H9 (cell line): ENCODE data around the gene GCNA. TPM values are rescaled to one million over a fixed set of nuclear protein-coding genes. Genes with fewer than 3 reads are reported as not detected.

ENCODE experiments used
- DNase-seq: peaks from one replicate; pipeline ENCODE4 v3.0.0-alpha.2; 2017
- H2AFZ ChIP-seq: one replicate; pipeline ENCODE4 v1.6.1; 2013; ENCODE audit warnings: mild to moderate bottlenecking, low read length, control low read depth, moderate library complexity
- H2AK5ac ChIP-seq: 2 replicates; pipeline ENCODE4 v1.6.1; 2013; ENCODE audit warnings: low read length, control low read depth, mixed read lengths; ENCODE audit not compliant: insufficient read length
- H2BK120ac ChIP-seq: one replicate; pipeline ENCODE4 v1.6.1; 2013; ENCODE audit warnings: low read depth, mild to moderate bottlenecking, low read length, control low read depth, inconsistent platforms; ENCODE audit not compliant: poor library complexity, severe bottlenecking
- H2BK12ac ChIP-seq: 2 replicates; pipeline ENCODE4 v1.6.1; 2013; ENCODE audit warnings: low read length, control low read depth, mixed read lengths, low read depth; ENCODE audit not compliant: insufficient read length
- H2BK15ac ChIP-seq: 2 replicates; pipeline ENCODE4 v1.6.1; 2013; ENCODE audit warnings: low read depth, low read length, control low read depth
- H2BK20ac ChIP-seq: one replicate; pipeline ENCODE4 v1.6.1; 2013; ENCODE audit warnings: low read depth, mild to moderate bottlenecking, low read length, control low read depth, inconsistent platforms; ENCODE audit not compliant: poor library complexity, severe bottlenecking
- H2BK5ac ChIP-seq: 2 replicates; pipeline ENCODE4 v1.6.1; 2013; ENCODE audit warnings: low read length, control low read depth, mixed read lengths; ENCODE audit not compliant: insufficient read length
- H3K14ac ChIP-seq: 2 replicates; pipeline ENCODE4 v1.6.1; 2013; ENCODE audit warnings: low read length, control low read depth; ENCODE audit not compliant: insufficient read depth
- H3K18ac ChIP-seq: 2 replicates; pipeline ENCODE4 v1.6.1; 2013; ENCODE audit warnings: low read depth, mild to moderate bottlenecking, mixed read lengths, low read length, control low read depth; ENCODE audit not compliant: insufficient read length
- H3K23ac ChIP-seq: 2 replicates; pipeline ENCODE4 v1.6.1; 2013; ENCODE audit warnings: low read length, control low read depth, mixed read lengths, low read depth; ENCODE audit not compliant: insufficient read length
- H3K23me2 ChIP-seq: 2 replicates; pipeline ENCODE4 v1.6.1; 2013; ENCODE audit warnings: low read depth, mild to moderate bottlenecking, mixed read lengths, low read length, control low read depth; ENCODE audit not compliant: insufficient read length, poor library complexity, severe bottlenecking
- H3K27ac ChIP-seq: 2 replicates; pipeline ENCODE4 v1.5.1; 2013; ENCODE audit warnings: low read length, control low read depth, mixed read lengths, low read depth; ENCODE audit not compliant: insufficient read length
- H3K27me3 ChIP-seq: 2 replicates; pipeline ENCODE4 v1.6.1; 2013; ENCODE audit warnings: low read length, control low read depth, inconsistent platforms; ENCODE audit not compliant: insufficient read depth
- H3K4ac ChIP-seq: 2 replicates; pipeline ENCODE4 v1.6.1; 2013; ENCODE audit warnings: low read depth, mild to moderate bottlenecking, control low read depth, inconsistent platforms, low read length, moderate library complexity
- H3K4me1 ChIP-seq: 2 replicates; pipeline ENCODE4 v1.6.1; 2013; ENCODE audit warnings: low read length, control low read depth, inconsistent platforms; ENCODE audit not compliant: insufficient read depth
- H3K4me2 ChIP-seq: 2 replicates; pipeline ENCODE4 v1.6.1; 2013; ENCODE audit warnings: low read length, control low read depth, mixed read lengths; ENCODE audit not compliant: insufficient read length, insufficient read depth
- H3K56ac ChIP-seq: 2 replicates; pipeline ENCODE4 v1.6.1; 2013; ENCODE audit warnings: low read depth, mild to moderate bottlenecking, mixed read lengths, low read length, control low read depth; ENCODE audit not compliant: insufficient read length
- H3K79me1 ChIP-seq: 2 replicates; pipeline ENCODE4 v1.6.1; 2013; ENCODE audit warnings: low read depth, mild to moderate bottlenecking, moderate library complexity, low read length, control low read depth, inconsistent platforms; ENCODE audit not compliant: insufficient read depth, poor library complexity, severe bottlenecking
- H3K79me2 ChIP-seq: 2 replicates; pipeline ENCODE4 v1.6.1; 2013; ENCODE audit warnings: low read length, control low read depth, inconsistent platforms; ENCODE audit not compliant: insufficient read depth
- H3K9ac ChIP-seq: 2 replicates; pipeline ENCODE4 v1.6.1; 2013; ENCODE audit warnings: low read length, control low read depth, mixed read lengths; ENCODE audit not compliant: insufficient read length; ENCODE audit errors: extremely low read depth
- H3K9me3 ChIP-seq: one replicate; pipeline ENCODE4 v1.6.1; 2013; ENCODE audit warnings: low read depth, low read length, inconsistent platforms; ENCODE audit not compliant: control insufficient read depth
- H3T11ph ChIP-seq: one replicate; pipeline ENCODE4 v1.6.1; 2013; ENCODE audit warnings: mild to moderate bottlenecking, low read length, control low read depth, inconsistent platforms
- H4K20me1 ChIP-seq: one replicate; pipeline ENCODE4 v1.6.1; 2013; ENCODE audit not compliant: control insufficient read depth, insufficient read length, insufficient read depth
- H4K5ac ChIP-seq: 2 replicates; pipeline ENCODE4 v1.6.1; 2013; ENCODE audit warnings: low read depth, mild to moderate bottlenecking, mixed read lengths, low read length, control low read depth; ENCODE audit not compliant: insufficient read length
- H4K8ac ChIP-seq: replicated peaks from 2 replicates; pipeline ENCODE4 v1.6.1; 2013; ENCODE audit warnings: low read length, control low read depth, mixed read lengths, low read depth; ENCODE audit not compliant: insufficient read length
- H4K91ac ChIP-seq: 2 replicates; pipeline ENCODE4 v1.6.1; 2013; ENCODE audit warnings: low read depth, mild to moderate bottlenecking, moderate library complexity, mixed read lengths, low read length, control low read depth; ENCODE audit not compliant: insufficient read length
- H3K27ac Mint-ChIP-seq, 3 experiments: 2 replicates in 2 of 3; 3 replicates in 1 of 3; pipeline ENCODE4 v1.8.0; 2020 to 2021; ENCODE audit warnings: mixed read lengths in 3 of 3, mild to moderate bottlenecking in 1 of 3, moderate library complexity in 1 of 3
- H3K27me3 Mint-ChIP-seq: 2 replicates; pipeline ENCODE4 v1.8.0; 2021; ENCODE audit warnings: low read depth, mild to moderate bottlenecking, moderate library complexity, mixed read lengths
- H3K36me3 Mint-ChIP-seq, 3 experiments: 2 replicates in 2 of 3; 3 replicates in 1 of 3; pipeline ENCODE4 v1.8.0; 2020 to 2021; ENCODE audit warnings: low read depth in 3 of 3, mixed read lengths in 3 of 3; ENCODE audit not compliant: insufficient read depth in 1 of 3
- H3K4me1 Mint-ChIP-seq, 2 experiments: 2 replicates each; pipeline ENCODE4 v1.8.0; 2020; ENCODE audit warnings: mixed read lengths in 2 of 2
- H3K4me3 Mint-ChIP-seq, 2 experiments: 2 replicates in 1 of 2; 3 replicates in 1 of 2; pipeline ENCODE4 v1.8.0; 2020 to 2021; ENCODE audit warnings: mild to moderate bottlenecking in 2 of 2, mixed read lengths in 2 of 2, moderate library complexity in 1 of 2
- H3K9me3 Mint-ChIP-seq, 2 experiments: 2 replicates in 1 of 2; 3 replicates in 1 of 2; pipeline ENCODE4 v1.8.0; 2020; ENCODE audit warnings: mild to moderate bottlenecking in 2 of 2, mixed read lengths in 2 of 2, moderate library complexity in 1 of 2
- WGBS: extraction: QIAGEN DNeasy Blood & Tissue Kit; methylation state at CpG from one replicate; pipeline ENCODE4 v1.1.7; 2013; ENCODE audit warnings: missing lambda C conversion rate, low lambda C conversion rate, mixed read lengths; ENCODE audit not compliant: insufficient read length; ENCODE audit errors: extremely low coverage; 5-methylcytosine and 5-hydroxymethylcytosine counted together
- total RNA-seq: library from RNA; stranded (reverse); gene quantifications from 2 replicates; pipeline ENCODE4 v1.2.1, GENCODE V29; 2021
- TF ChIP-seq, protein P1 (sequence below): fragments of 200-600 bp; sonication (generic); conservative IDR thresholded peaks from 3 replicates; pipeline ENCODE4 v1.8.0; 2021; ENCODE audit warnings: antibody characterized with exemption, mild to moderate bottlenecking

GCNA gene
- total RNA-seq, 1 experiment from 2014 or later: 0.96 TPM

DNA sequence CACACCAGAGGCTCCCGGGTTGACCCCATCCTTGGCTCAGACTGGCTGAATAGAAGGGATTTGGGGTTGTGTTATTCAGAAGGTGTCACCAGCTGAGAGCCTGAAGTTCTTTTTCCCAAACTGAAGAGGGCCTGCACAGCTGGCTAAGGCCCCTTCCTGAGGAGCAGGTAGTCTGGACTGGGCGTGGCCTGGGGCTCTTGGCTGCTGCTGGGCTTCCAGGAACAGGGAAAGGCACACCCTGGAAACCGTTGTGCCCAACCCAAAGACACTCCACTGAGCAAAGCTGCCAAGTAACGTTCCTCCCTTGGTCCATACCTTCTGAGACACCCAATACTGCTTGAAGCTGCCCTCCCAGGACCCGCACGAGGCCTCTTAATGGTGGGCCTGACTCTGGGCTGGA is 48.3 kb downstream of the GCNA start:
- no peak overlapping the region for H3T11ph ChIP-seq
- H3K4me1 ChIP-seq: no peaks in the 10 kb centered on the region
- no peak overlapping the region for H2BK5ac ChIP-seq
- H3K4me2 ChIP-seq: no peak overlapping the region
- no peak overlapping the region for H2AK5ac ChIP-seq
- Mint-ChIP-seq H3K36me3 (peaks cover 0 to 6% (median 2%) of the 10 kb centered on the region in 3 experiments; a peak in 4 of 7 replicates), H3K27ac (no peak overlapping the region), H3K4me3 (no peak overlapping the region; a peak in 1 of 5 replicates), H3K9me3 (peaks cover 69 to 73% of the 10 kb centered on the region in 2 experiments), H3K27me3 (no peaks in the 10 kb centered on the region), H3K4me1 (peaks cover 2 to 9% of the 10 kb centered on the region in 2 experiments; a peak in 1 of 4 replicates)
- H3K9ac ChIP-seq: no peak overlapping the region
- no peak overlapping the region for H4K8ac ChIP-seq
- H2BK20ac ChIP-seq: no peak overlapping the region
- no peak overlapping the region for H2BK120ac ChIP-seq
- no peak overlapping the region for H3K27ac ChIP-seq
- H3K27me3 ChIP-seq: no peaks in the 10 kb centered on the region
- H4K20me1 ChIP-seq: no peaks in the 10 kb centered on the region
- no peaks in the 10 kb centered on the region for H3K79me2 ChIP-seq
- no peak overlapping the region for H4K91ac ChIP-seq
- no peak overlapping the region for H3K18ac ChIP-seq
- no peak overlapping the region for H4K5ac ChIP-seq
- TF ChIP-seq, protein P1, sequence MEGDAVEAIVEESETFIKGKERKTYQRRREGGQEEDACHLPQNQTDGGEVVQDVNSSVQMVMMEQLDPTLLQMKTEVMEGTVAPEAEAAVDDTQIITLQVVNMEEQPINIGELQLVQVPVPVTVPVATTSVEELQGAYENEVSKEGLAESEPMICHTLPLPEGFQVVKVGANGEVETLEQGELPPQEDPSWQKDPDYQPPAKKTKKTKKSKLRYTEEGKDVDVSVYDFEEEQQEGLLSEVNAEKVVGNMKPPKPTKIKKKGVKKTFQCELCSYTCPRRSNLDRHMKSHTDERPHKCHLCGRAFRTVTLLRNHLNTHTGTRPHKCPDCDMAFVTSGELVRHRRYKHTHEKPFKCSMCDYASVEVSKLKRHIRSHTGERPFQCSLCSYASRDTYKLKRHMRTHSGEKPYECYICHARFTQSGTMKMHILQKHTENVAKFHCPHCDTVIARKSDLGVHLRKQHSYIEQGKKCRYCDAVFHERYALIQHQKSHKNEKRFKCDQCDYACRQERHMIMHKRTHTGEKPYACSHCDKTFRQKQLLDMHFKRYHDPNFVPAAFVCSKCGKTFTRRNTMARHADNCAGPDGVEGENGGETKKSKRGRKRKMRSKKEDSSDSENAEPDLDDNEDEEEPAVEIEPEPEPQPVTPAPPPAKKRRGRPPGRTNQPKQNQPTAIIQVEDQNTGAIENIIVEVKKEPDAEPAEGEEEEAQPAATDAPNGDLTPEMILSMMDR: no peak
- no peak overlapping the region for H3K56ac ChIP-seq
- no peak overlapping the region for H3K23ac ChIP-seq
- peaks cover 25% of the 10 kb centered on the region for H3K9me3 ChIP-seq
- H3K4ac ChIP-seq: no peak overlapping the region
- DNase-seq: no peak
- H3K14ac ChIP-seq: no peak overlapping the region
- H3K23me2 ChIP-seq: no peaks in the 10 kb centered on the region
- no peak overlapping the region for H2AFZ ChIP-seq
- H3K79me1 ChIP-seq: no peaks in the 10 kb centered on the region
- WGBS: no CpG with 5 or more reads among the region's 6 CpGs
- no peak overlapping the region for H2BK12ac ChIP-seq
- no peak overlapping the region for H2BK15ac ChIP-seq
